ENCODE measurements around the gene WHAMM.

Gene WHAMM

GRCh38 chr15:82881747-82882146 lies 72.3 kb downstream of the WHAMM start:
- no peaks in the 10 kb centered on the region for H3K9me3 Mint-ChIP-seq (ENCODE audit: low read depth)
- no peaks in the 10 kb centered on the region for H3K27me3 Mint-ChIP-seq
- H3K4me1 Mint-ChIP-seq (ENCODE audit: low read depth), result no peaks in the 10 kb centered on the region
- H3K36me3 Mint-ChIP-seq, result no peaks in the 10 kb centered on the region
- H3K27ac Mint-ChIP-seq, result no peak overlapping the region
- H3K4me3 Mint-ChIP-seq, result no peak overlapping the region

GRCh38 chr15:82882273-82882928 lies 73.0 kb downstream of the WHAMM start:
- Mint-ChIP-seq H3K27me3 (no peaks in the 10 kb centered on the region), H3K27ac (no peak overlapping the region), H3K9me3 (ENCODE audit: low read depth) (no peaks in the 10 kb centered on the region), H3K4me1 (ENCODE audit: low read depth) (no peaks in the 10 kb centered on the region), H3K36me3 (no peaks in the 10 kb centered on the region), H3K4me3 (no peak overlapping the region)
